Activated naive CD4-positive, alpha-beta T cell treated with anti-CD3 and anti-CD28 coated beads, Interleukin-2, amount 50 U/mL, for 16 hours (primary cell): ENCODE results near the gene THRB.
"Not testable (repeated sequence)": the region's sequence is repeated elsewhere in the genome, so short reads cannot be mapped to it uniquely, and the experiment has no call there.

Experiments
- DNase-seq: peaks from one replicate; pipeline ENCODE4 v3.0.0-alpha.2; 2020

THRB gene

GRCh38 chr3:24440760-24441464 lies 53.7 kb downstream of the THRB start:
- DNase-seq: no peak

GRCh38 chr3:24439021-24439420 lies 55.6 kb downstream of the THRB start:
- DNase-seq: no peak

GRCh38 chr3:24437326-24437725 lies 57.3 kb downstream of the THRB start:
- DNase-seq: no peak

GRCh38 chr3:24435584-24435983 lies 59.1 kb downstream of the THRB start:
- DNase-seq: no peak

- DNase-seq: no peak
Measured at GRCh38 chr3:24434651-24435050, 60.0 kb downstream of the THRB start.

- DNase-seq: no peak
Measured at GRCh38 chr3:24433838-24434591, 60.6 kb downstream of the THRB start.

GRCh38 chr3:24432989-24433388 lies 61.7 kb downstream of the THRB start:
- DNase-seq: no peak

GRCh38 chr3:24428481-24428880 lies 66.2 kb downstream of the THRB start:
- DNase-seq: no peak

- no peak for DNase-seq
Measured at GRCh38 chr3:24426896-24427295, 67.8 kb downstream of the THRB start.

- not testable (repeated sequence) for DNase-seq
Measured at GRCh38 chr3:24420829-24421228, 73.8 kb downstream of the THRB start.

GRCh38 chr3:24420224-24420623 lies 74.4 kb downstream of the THRB start:
- DNase-seq: no peak

GRCh38 chr3:24419067-24419791 lies 75.4 kb downstream of the THRB start:
- no peak for DNase-seq

- no peak for DNase-seq
Measured at GRCh38 chr3:24417730-24418129, 76.9 kb downstream of the THRB start.

- DNase-seq: no peak
Measured at GRCh38 chr3:24416224-24416623, 78.4 kb downstream of the THRB start.

GRCh38 chr3:24415824-24416223 lies 78.8 kb downstream of the THRB start:
- DNase-seq: no peak

- DNase-seq: not testable (repeated sequence)
Measured at GRCh38 chr3:24413662-24414061, 81.0 kb downstream of the THRB start.

- no peak for DNase-seq
Measured at GRCh38 chr3:24410860-24411259, 83.8 kb downstream of the THRB start.

GRCh38 chr3:24407980-24408680 lies 86.5 kb downstream of the THRB start:
- no peak for DNase-seq

GRCh38 chr3:24406900-24407299 lies 87.8 kb downstream of the THRB start:
- no peak for DNase-seq

GRCh38 chr3:24405057-24405456 lies 89.6 kb downstream of the THRB start:
- no peak for DNase-seq

GRCh38 chr3:24401811-24402185 lies 92.9 kb downstream of the THRB start:
- no peak for DNase-seq

- no peak for DNase-seq
Measured at GRCh38 chr3:24401090-24401810, 93.4 kb downstream of the THRB start.

- DNase-seq: no peak
Measured at GRCh38 chr3:24400450-24400849, 94.2 kb downstream of the THRB start.
